ENCODE measurements around the gene FLOT1. TPM values are rescaled to one million over a fixed set of nuclear protein-coding genes. Genes with fewer than 3 reads are reported as not detected.
A peak's percentile ranks its signal among the peaks of the same experiment; 100 is the strongest.
"Not testable (repeated sequence)": the region's sequence is repeated elsewhere in the genome, so short reads cannot be mapped to it uniquely, and the experiment has no call there.

The FLOT1 gene
- total RNA-seq, 1 donor from 2014 or later = 123 TPM

DNA sequence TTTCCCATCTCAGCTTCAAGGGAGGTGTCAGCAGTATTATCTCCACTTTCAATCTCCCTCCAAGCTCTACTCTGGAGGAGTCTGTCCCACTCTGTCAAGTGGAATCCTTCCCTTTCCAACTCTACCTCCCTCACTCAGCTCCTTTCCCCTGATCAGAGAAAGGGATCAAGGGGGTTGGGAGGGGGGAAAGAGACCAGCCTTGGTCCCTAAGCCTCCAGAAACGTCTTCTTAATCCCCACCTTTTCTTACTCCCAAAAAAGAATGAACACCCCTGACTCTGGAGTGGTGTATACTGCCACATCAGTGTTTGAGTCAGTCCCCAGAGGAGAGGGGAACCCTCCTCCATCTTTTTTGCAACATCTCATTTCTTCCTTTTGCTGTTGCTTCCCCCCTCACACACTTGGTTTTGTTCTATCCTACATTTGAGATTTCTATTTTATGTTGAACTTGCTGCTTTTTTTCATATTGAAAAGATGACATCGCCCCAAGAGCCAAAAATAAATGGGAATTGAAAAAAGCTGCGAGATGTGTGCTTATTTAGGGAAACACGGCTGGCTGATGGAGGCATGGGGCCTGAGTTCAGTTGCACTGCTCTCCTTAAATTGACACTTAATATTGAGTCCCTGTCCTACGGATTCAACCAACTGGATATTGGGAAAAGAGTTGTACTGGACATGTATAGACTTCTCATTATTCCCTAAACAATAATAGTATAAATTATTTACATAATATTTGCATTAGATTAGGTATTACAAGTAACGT is 17.4 kb downstream of the FLOT1 start:
- intact Hi-C loops (cut with DNase I) = loop anchor here (5.0 to 10.0 kb wide), 2 partner anchors 152 to 240 kb away; partner anchors contain the start of gene HLA-E
- peaks cover 51 to 76% of the 10 kb centered on the region in 2 donors for H3K36me3 ChIP-seq
- peaks cover 0 to 33% of the 10 kb centered on the region in 2 donors for H3K4me1 ChIP-seq
- H3K27ac ChIP-seq = peak overlapping the region; percentile 46 to 50
- H3K27me3 ChIP-seq = no peaks in the 10 kb centered on the region
- no peak overlapping the region for H3K4me3 ChIP-seq
- H3K9me3 ChIP-seq = no peaks in the 10 kb centered on the region
- no peak for DNase-seq (ENCODE audit: low spot score in 2 of 2)
- TF ChIP-seq, protein P1, sequence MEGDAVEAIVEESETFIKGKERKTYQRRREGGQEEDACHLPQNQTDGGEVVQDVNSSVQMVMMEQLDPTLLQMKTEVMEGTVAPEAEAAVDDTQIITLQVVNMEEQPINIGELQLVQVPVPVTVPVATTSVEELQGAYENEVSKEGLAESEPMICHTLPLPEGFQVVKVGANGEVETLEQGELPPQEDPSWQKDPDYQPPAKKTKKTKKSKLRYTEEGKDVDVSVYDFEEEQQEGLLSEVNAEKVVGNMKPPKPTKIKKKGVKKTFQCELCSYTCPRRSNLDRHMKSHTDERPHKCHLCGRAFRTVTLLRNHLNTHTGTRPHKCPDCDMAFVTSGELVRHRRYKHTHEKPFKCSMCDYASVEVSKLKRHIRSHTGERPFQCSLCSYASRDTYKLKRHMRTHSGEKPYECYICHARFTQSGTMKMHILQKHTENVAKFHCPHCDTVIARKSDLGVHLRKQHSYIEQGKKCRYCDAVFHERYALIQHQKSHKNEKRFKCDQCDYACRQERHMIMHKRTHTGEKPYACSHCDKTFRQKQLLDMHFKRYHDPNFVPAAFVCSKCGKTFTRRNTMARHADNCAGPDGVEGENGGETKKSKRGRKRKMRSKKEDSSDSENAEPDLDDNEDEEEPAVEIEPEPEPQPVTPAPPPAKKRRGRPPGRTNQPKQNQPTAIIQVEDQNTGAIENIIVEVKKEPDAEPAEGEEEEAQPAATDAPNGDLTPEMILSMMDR (IDR thresholded peaks at IDR 0.05) = no peak

DNA sequence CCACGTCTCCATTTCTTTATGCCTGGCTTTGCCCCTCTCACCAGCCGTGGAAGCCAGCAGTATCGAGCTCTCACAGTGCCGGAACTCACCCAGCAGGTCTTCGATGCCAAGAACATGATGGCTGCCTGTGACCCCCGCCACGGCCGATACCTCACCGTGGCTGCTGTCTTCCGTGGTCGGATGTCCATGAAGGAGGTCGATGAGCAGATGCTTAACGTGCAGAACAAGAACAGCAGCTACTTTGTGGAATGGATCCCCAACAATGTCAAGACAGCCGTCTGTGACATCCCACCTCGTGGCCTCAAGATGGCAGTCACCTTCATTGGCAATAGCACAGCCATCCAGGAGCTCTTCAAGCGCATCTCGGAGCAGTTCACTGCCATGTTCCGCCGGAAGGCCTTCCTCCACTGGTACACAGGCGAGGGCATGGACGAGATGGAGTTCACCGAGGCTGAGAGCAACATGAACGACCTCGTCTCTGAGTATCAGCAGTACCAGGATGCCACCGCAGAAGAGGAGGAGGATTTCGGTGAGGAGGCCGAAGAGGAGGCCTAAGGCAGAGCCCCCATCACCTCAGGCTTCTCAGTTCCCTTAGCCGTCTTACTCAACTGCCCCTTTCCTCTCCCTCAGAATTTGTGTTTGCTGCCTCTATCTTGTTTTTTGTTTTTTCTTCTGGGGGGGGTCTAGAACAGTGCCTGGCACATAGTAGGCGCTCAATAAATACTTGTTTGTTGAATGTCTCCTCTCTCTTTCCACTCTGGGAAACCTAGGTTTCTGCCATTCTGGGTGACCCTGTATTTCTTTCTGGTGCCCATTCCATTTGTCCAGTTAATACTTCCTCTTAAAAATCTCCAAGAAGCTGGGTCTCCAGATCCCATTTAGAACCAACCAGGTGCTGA is 18.4 kb downstream of the FLOT1 start:
- not testable (repeated sequence) for H3K9me3 ChIP-seq; H3K4me3 ChIP-seq; H3K27me3 ChIP-seq; DNase-seq (ENCODE audit: low spot score in 2 of 2)
- intact Hi-C loops (cut with DNase I) = loop anchor here (5.0 to 10.0 kb wide), 2 partner anchors 153 to 239 kb away; partner anchors contain the start of gene HLA-E
- peaks cover 43 to 66% of the 10 kb centered on the region in 2 donors for H3K36me3 ChIP-seq
- peaks cover 0 to 38% of the 10 kb centered on the region in 2 donors for H3K4me1 ChIP-seq
- peak overlapping the region; percentile 46 to 50 for H3K27ac ChIP-seq

DNA sequence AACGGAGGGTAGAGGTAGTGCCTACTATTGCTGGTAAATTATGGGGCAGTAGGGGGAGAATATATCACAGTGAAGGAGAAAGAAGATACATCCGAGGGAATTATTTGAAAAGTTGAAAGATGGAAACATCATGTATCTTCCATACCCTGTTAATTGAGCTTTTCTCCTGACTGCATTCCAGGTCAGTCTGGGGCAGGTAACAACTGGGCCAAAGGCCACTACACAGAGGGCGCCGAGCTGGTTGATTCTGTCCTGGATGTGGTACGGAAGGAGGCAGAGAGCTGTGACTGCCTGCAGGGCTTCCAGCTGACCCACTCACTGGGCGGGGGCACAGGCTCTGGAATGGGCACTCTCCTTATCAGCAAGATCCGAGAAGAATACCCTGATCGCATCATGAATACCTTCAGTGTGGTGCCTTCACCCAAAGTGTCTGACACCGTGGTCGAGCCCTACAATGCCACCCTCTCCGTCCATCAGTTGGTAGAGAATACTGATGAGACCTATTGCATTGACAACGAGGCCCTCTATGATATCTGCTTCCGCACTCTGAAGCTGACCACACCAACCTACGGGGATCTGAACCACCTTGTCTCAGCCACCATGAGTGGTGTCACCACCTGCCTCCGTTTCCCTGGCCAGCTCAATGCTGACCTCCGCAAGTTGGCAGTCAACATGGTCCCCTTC is 19.2 kb downstream of the FLOT1 start:
- intact Hi-C loops (cut with DNase I) = loop anchor here (5.0 to 10.0 kb wide), 2 partner anchors 154 to 238 kb away; partner anchors contain the start of gene HLA-E
- H3K27me3 ChIP-seq; H3K4me3 ChIP-seq; DNase-seq (ENCODE audit: low spot score in 2 of 2); H3K9me3 ChIP-seq: not testable (repeated sequence)
- Histone ChIP-seq H3K4me1 (peaks cover 0 to 43% of the 10 kb centered on the region in 2 donors), H3K27ac (peak overlapping the region; percentile 46 to 50), H3K36me3 (peaks cover 36 to 58% of the 10 kb centered on the region in 2 donors)

DNA sequence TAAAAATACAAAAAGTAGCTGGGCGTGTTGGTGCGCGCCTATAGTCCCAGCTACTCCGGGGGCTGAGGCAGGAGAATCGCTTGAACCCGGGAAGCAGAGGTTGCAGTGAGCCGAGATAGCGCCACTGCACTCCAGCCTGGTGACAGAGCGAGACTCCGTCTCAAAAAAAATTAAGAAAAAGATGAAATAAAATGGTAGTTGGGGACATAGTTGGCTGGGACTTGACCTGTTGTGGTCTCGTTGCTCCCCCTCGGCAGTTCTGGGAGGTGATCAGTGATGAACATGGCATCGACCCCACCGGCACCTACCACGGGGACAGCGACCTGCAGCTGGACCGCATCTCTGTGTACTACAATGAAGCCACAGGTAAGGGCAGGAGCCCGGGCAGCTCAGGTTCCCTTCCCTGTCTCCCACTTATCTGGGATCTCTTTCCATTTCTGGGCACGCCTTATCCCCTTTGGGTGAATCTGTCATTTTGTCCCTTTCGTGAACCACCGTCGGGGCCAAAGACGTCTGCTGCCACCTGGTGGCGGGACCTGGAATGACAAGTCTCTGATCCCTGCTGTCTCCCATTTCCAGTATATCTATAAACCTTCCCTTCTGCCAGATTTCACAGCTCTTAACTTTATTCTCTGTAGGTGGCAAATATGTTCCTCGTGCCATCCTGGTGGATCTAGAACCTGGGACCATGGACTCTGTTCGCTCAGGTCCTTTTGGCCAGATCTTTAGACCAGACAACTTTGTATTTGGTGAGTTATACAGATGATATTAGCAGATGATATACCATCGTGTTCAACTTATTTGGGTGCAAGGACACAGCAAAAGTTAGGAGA is 20.0 kb downstream of the FLOT1 start:
- TF ChIP-seq, protein P1 (IDR thresholded peaks at IDR 0.05) = peak; percentile 94 to 95 (median 94)
- H3K27me3 ChIP-seq = no peaks in the 10 kb centered on the region
- peak in 1 of 2 donors; percentile 93 for DNase-seq (ENCODE audit: low spot score in 2 of 2)
- intact Hi-C loops (cut with DNase I) = loop anchor here (1.0 to 10.0 kb wide), 3 partner anchors 43 to 238 kb away; partner anchors contain the start of gene HLA-E
- peaks cover 0 to 49% of the 10 kb centered on the region in 2 donors for H3K4me1 ChIP-seq
- peaks cover 29 to 50% of the 10 kb centered on the region in 2 donors for H3K36me3 ChIP-seq
- H3K9me3 ChIP-seq = no peaks in the 10 kb centered on the region
- peak overlapping the region; percentile 83 to 87 for H3K27ac ChIP-seq
- peak overlapping the region; percentile 73 to 89 for H3K4me3 ChIP-seq

DNA sequence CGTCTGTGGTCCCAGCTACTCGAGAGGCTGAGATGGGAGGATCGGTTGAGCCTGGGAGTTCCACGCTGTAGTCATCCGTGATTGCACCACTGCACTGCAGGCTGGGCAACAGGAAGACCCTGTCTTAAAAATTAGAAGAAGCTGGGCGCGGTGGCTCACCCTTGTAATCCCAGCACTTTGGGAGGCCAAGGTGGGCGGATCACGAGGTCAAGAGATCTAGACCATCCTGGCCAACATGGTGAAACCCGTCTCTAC is 20.5 kb downstream of the FLOT1 start:
- peak overlapping the region; percentile 83 to 87 for H3K27ac ChIP-seq
- intact Hi-C loops (cut with DNase I) = loop anchor here (1.0 to 10.0 kb wide), 3 partner anchors 43 to 237 kb away; partner anchors contain the start of gene HLA-E
- H3K27me3 ChIP-seq, H3K9me3 ChIP-seq: not testable (repeated sequence)
- DNase-seq (ENCODE audit: low spot score in 2 of 2) = peak in 1 of 2 donors; percentile 81
- H3K4me3 ChIP-seq = peak overlapping the region; percentile 73 to 89
- H3K4me1 ChIP-seq = peaks cover 0 to 49% of the 10 kb centered on the region in 2 donors
- peaks cover 25 to 45% of the 10 kb centered on the region in 2 donors for H3K36me3 ChIP-seq

DNA sequence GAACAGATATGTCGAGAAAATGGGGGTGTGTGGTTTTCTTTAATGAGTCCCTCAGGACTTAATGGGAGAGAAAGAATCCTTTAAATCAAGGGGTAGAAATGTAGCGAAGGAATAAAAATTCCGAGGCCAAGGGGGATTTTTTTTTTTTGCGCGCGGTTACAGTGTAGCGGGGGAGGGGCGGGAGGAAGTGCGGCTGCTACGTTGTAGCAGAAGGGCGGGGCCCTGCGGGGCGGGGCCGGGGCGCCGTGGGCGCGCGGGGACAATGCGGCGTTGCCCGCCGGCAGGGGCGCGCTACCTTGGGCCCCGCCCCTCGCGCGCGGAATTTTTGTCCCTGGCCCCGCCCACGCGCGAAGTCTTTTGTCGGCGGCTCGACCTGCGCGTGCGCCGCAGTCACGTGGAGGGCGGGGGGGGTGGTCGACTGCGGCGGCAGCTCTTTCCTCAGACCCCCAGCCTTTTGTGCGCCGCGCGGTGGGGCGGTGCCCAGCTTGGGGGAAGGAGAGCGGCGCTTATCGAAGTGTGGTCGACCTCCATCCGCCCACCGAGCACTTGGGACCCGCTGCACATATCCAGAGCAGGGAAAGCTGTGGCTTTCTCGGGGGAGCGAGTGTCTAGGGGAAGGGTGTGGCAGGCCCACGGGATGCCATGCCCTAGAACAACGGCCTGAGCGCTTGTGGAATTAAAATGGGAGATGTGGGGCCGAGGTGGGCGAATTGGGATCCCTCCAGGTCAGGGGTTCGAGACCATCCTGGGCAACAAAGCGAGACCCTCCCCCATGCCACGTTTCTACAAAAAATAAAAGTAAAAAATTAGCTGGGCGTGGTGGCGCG is 21.1 kb downstream of the FLOT1 start:
- DNase-seq (ENCODE audit: low spot score in 2 of 2) = peak; percentile 32 to 95
- TF ChIP-seq, protein P1 (IDR thresholded peaks at IDR 0.05) = peak; percentile 9 to 58 (median 23)
- Histone ChIP-seq H3K9me3 (no peaks in the 10 kb centered on the region), H3K4me1 (peaks cover 0 to 53% of the 10 kb centered on the region in 2 donors), H3K4me3 (peak overlapping the region; percentile 73 to 89), H3K27me3 (no peaks in the 10 kb centered on the region), H3K36me3 (peaks cover 25 to 39% of the 10 kb centered on the region in 2 donors), H3K27ac (peak overlapping the region; percentile 87 to 96)
- intact Hi-C loops (cut with DNase I) = loop anchor here (1.0 to 10.0 kb wide), 7 partner anchors 21 to 237 kb away; partner anchors contain the start of genes FLOT1, HLA-E, MRPS18B and PPP1R10

All from ascending aorta (tissue), 2 donors.